K562 (cell line): ENCODE measurements around the gene SLC7A5. TPM values are rescaled to one million over a fixed set of nuclear protein-coding genes. Genes with fewer than 3 reads are reported as not detected.
A peak's percentile ranks its signal among the peaks of the same experiment; 100 is the strongest.

Experiments
- ARID4B ChIP-seq: sonication (generic); formaldehyde crosslinking; IDR thresholded peaks from 2 replicates; pipeline ENCODE4 v1.8.0; 2022; ENCODE audit warnings: mild to moderate bottlenecking, missing genetic modification reagents
- CREM ChIP-seq: IDR thresholded peaks from 2 replicates; pipeline ENCODE4 v1.6.1; 2014; ENCODE audit warnings: antibody characterized with exemption, low read depth
- FOSL1 ChIP-seq: fragments of 200-800 bp; sonication (Bioruptor generic); conservative IDR thresholded peaks from 2 replicates; pipeline ENCODE4 v1.6.1; 2016; ENCODE audit warnings: missing genetic modification characterization, missing compliant biosample characterization
- PKNOX1 ChIP-seq: fragments of 450-650 bp; IDR thresholded peaks from 2 replicates; pipeline ENCODE4 v1.6.1; 2016
- RBM17 ChIP-seq: fragments of 200-400 bp; formaldehyde crosslinking; IDR thresholded peaks from 2 replicates; pipeline ENCODE4 v1.6.1; 2017; ENCODE audit warnings: low read depth, mild to moderate bottlenecking, low read length, borderline replicate concordance
- SPI1 ChIP-seq: IDR thresholded peaks from 2 replicates; pipeline ENCODE4 v1.6.1; 2011; ENCODE audit warnings: low read depth, low read length, control low read depth, borderline replicate concordance
- ZNF263 ChIP-seq: sonication (generic); formaldehyde crosslinking; IDR thresholded peaks from 2 replicates; pipeline ENCODE4 v1.8.0; 2022; ENCODE audit warnings: mild to moderate bottlenecking, missing genetic modification reagents, borderline replicate concordance
- ZNF277 ChIP-seq: fragments of 250-450 bp; sonication (Bioruptor Pico); IDR thresholded peaks from 2 replicates; pipeline ENCODE4 v1.8.0; 2022; ENCODE audit warnings: inconsistent platforms, mild to moderate bottlenecking, moderate library complexity, borderline replicate concordance
- ZNF644 ChIP-seq: fragments of 200-800 bp; sonication (Bioruptor generic); IDR thresholded peaks from 2 replicates; pipeline ENCODE4 v1.6.1; 2016; ENCODE audit warnings: low read depth, missing genetic modification characterization, missing compliant biosample characterization
- polyA plus RNA-seq, 8 experiments: library from polyadenylated mRNA; depleted of rRNA in 4 of 8; stranded (reverse) in 5 of 8; unstranded in 3 of 8; fragments of >200 nt; fragmentation: Nextera tagmentation in 2 of 8; fragmentation: Illumina TruSeq in 1 of 8; extraction: Ambion mirVana in 2 of 8; extraction: Trizol in 1 of 8; gene quantifications; 2 replicates each; pipeline versions ENCODE4 v1.2.1 to v1.2.3, GENCODE V29; 2011 to 2014; ENCODE audit warnings: inconsistent platforms in 1 of 8, missing spikeins in 1 of 8
- total RNA-seq, 7 experiments: library from RNA; depleted of rRNA in 6 of 7; stranded (reverse); fragments of >200 nt in 6 of 7; fragmentation: Illumina TruSeq in 2 of 7; extraction: Trizol in 2 of 7; gene quantifications; 2 replicates each; pipeline versions ENCODE4 v1.2.1 to v1.2.3, GENCODE V29; 2011 to 2021; ENCODE audit warnings: low replicate concordance in 1 of 7

Gene SLC7A5
- total and polyA plus RNA-seq, 9 of the 15 experiments (the other 6 are each of a cell fraction or from before 2014, with no cell fraction given) = 1.9 to 220 (median 18.6) TPM

DNA sequence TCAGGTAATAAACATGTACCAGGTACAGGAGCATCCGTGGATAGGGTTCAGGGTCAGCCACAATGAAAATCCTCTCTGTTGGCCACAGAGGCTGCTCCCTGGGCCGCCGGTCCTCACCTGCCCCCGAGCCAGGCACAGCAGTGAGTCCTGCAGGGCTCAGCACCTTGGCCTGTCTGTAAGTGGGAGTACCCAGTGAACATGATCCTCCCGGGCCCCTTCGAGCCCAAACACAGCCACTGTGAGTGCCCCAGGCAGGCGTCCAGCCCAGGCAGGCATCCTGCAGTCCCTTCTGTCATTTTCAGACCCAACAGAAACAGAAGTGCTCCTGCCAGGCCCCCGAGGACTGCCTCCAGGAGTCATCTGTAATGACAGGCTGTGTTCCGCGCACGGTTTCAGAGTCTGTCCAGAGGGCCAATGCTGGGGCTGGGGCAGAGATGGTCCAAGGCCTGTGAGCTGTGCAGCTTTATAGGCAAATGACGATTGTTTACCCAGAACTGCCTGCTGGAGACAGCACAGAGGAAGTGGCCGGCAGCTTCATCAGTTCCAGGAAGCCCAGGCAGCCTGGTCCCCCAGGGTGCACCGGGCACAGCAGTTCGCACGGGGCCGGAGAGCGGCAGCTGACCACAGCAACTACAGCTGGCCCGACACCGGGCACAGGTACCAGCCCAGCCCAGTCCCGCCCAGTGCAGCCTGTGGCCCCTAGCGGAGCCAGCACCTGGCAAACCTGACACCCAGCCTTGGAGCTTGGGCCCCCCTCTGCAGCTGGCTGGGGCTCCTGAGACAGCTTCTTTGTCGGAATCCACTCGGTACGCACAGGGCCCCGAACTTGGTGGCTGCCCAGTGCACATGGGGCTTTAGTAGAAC, 13.2 kb downstream of the SLC7A5 start (continued):
- TF ChIP-seq ARID4B (0 out of 2 replicates have a peak, but pooled peaks have one; percentile 27), RBM17 (no peak), ZNF644 (tag) (no peak), CREM (no peak), ZNF277 (CRISPR knock-in tag) (no peak), SPI1 (peak; percentile 81; the same call in 1 of the 2 replicates), PKNOX1 (no peak), FOSL1 (tag) (no peak), ZNF263 (CRISPR knock-in tag) (peak; percentile 59; the same call in 1 of the 2 replicates)
